GM21786 (cell line): ENCODE data around the gene PCK1.

Source experiments
- ATAC-seq: cut with Tn5 transposase; IDR thresholded peaks from one replicate; pipeline ENCODE4 v1.9.1; 2021; ENCODE audit not compliant: unreplicated experiment

Gene PCK1

GRCh38 chr20:57559658-57560553 is 1.0 kb upstream of the PCK1 start:
- ATAC-seq = no peak

GRCh38 chr20:57561356-57562279 is 708 bp downstream of the PCK1 start:
- ATAC-seq = no peak

- no peak for ATAC-seq
Observed at GRCh38 chr20:57562541-57563465, 1.9 kb downstream of the PCK1 start.

- no peak for ATAC-seq
Observed at GRCh38 chr20:57563522-57563921, 2.6 kb downstream of the PCK1 start.

- ATAC-seq = no peak
Observed at GRCh38 chr20:57564180-57564802, 3.4 kb downstream of the PCK1 start.

- no peak for ATAC-seq
Observed at GRCh38 chr20:57564951-57565642, 4.2 kb downstream of the PCK1 start.

GRCh38 chr20:57566399-57566798 is 5.5 kb downstream of the PCK1 start:
- no peak for ATAC-seq

- no peak for ATAC-seq
Observed at GRCh38 chr20:57566803-57567459, 6.0 kb downstream of the PCK1 start.

GRCh38 chr20:57567471-57568079 is 6.7 kb downstream of the PCK1 start:
- ATAC-seq = no peak

- no peak for ATAC-seq
Observed at GRCh38 chr20:57568088-57568896, 7.4 kb downstream of the PCK1 start.

- ATAC-seq = no peak
Observed at GRCh38 chr20:57568960-57569359, 8.1 kb downstream of the PCK1 start.

GRCh38 chr20:57570145-57570850 is 9.4 kb downstream of the PCK1 start:
- no peak for ATAC-seq

GRCh38 chr20:57570920-57571319 is 10.0 kb downstream of the PCK1 start:
- ATAC-seq = no peak

GRCh38 chr20:57571782-57572416 is 11.0 kb downstream of the PCK1 start:
- ATAC-seq = no peak

- no peak for ATAC-seq
Observed at GRCh38 chr20:57573242-57573641, 12.3 kb downstream of the PCK1 start.

- ATAC-seq = no peak
Observed at GRCh38 chr20:57573894-57574293, 13.0 kb downstream of the PCK1 start.

- ATAC-seq = no peak
Observed at GRCh38 chr20:57574954-57575353, 14.0 kb downstream of the PCK1 start.
